Measurements from ENCODE around the gene AHCY. TPM values are rescaled to one million over a fixed set of nuclear protein-coding genes. Genes with fewer than 3 reads are reported as not detected.
"Not testable (repeated sequence)": the region's sequence is repeated elsewhere in the genome, so short reads cannot be mapped to it uniquely, and the experiment has no call there.

AHCY gene
- polyA plus RNA-seq, 1 donor from 2014 or later: 37.1 TPM

DNA sequence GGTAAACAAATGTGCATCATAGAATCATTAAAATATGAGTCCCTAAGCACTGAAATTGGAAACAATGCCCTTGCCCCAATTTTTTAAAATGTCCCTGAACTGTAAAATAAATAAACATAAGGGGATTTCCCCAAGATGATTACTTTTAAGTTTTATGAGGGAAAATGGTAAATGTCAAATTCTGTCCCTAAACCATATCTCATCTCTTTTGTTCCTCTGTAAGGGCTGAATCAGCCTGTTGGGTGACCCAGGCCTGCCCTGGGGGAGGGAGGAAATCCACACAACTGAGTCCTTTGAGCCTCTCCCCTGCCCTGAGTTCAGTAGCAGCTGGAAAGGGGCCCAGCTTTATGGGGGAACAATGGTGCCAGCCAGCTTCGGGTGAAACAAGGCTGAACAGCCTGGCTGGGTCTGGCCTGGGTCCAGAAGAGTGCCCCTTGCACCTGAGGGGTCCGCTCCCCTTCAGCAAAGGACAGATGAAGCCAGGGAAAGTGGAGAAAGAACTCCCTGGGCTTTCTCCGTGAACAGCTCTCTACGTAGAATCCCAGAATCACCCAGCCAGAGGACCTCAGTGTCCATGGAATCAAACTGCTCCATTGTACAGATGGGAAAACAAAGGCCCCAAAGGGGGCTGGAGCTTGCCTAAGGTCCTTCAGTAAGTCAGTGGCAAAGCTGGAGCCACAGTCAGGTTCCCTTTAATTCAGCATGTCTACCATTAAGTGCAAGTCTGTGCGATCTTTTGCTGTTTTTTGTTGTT lies 31.7 kb upstream of the AHCY start:
- Histone ChIP-seq H3K9me3 (ENCODE audit: low read length) (no peaks in the 10 kb centered on the region), H3K9me2 (ENCODE audit: insufficient read depth, low read length) (no peaks in the 10 kb centered on the region), H4K20me1 (ENCODE audit: insufficient read depth) (no peaks in the 10 kb centered on the region), H2AFZ (ENCODE audit: low read depth, low read length) (no peak overlapping the region), H3K79me2 (replicated peaks; ENCODE audit: insufficient read depth, low read length) (no peaks in the 10 kb centered on the region), H3K9ac (ENCODE audit: low read length) (no peak overlapping the region), H3K27me3 (ENCODE audit: insufficient read depth, low read depth, low read length) (no peaks in the 10 kb centered on the region), H3K36me3 (ENCODE audit: insufficient read depth, low read length) (no peaks in the 10 kb centered on the region), H3K27ac (ENCODE audit: low read length) (no peak overlapping the region), H3K4me3 (ENCODE audit: low read length) (no peak overlapping the region), H3K4me2 (ENCODE audit: low read length) (no peak overlapping the region), H3F3A (ENCODE audit: insufficient read depth, low read length, poor library complexity, severe bottlenecking) (no peaks in the 10 kb centered on the region)
- TF ChIP-seq, protein P1, sequence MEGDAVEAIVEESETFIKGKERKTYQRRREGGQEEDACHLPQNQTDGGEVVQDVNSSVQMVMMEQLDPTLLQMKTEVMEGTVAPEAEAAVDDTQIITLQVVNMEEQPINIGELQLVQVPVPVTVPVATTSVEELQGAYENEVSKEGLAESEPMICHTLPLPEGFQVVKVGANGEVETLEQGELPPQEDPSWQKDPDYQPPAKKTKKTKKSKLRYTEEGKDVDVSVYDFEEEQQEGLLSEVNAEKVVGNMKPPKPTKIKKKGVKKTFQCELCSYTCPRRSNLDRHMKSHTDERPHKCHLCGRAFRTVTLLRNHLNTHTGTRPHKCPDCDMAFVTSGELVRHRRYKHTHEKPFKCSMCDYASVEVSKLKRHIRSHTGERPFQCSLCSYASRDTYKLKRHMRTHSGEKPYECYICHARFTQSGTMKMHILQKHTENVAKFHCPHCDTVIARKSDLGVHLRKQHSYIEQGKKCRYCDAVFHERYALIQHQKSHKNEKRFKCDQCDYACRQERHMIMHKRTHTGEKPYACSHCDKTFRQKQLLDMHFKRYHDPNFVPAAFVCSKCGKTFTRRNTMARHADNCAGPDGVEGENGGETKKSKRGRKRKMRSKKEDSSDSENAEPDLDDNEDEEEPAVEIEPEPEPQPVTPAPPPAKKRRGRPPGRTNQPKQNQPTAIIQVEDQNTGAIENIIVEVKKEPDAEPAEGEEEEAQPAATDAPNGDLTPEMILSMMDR (IDR thresholded peaks at IDR 0.05; ENCODE audit: poor library complexity, severe bottlenecking): no peak

- Histone ChIP-seq H4K20me1 (ENCODE audit: insufficient read depth) (no peaks in the 10 kb centered on the region), H3K27ac (ENCODE audit: low read length) (no peak overlapping the region), H3K9me2 (ENCODE audit: insufficient read depth, low read length) (no peaks in the 10 kb centered on the region), H3K4me2 (ENCODE audit: low read length) (no peak overlapping the region), H2AFZ (ENCODE audit: low read depth, low read length) (no peak overlapping the region), H3K4me3 (ENCODE audit: low read length) (no peak overlapping the region), H3K9me3 (ENCODE audit: low read length) (no peaks in the 10 kb centered on the region), H3F3A (ENCODE audit: insufficient read depth, low read length, poor library complexity, severe bottlenecking) (no peaks in the 10 kb centered on the region), H3K9ac (ENCODE audit: low read length) (no peak overlapping the region), H3K27me3 (ENCODE audit: insufficient read depth, low read depth, low read length) (no peaks in the 10 kb centered on the region), H3K79me2 (replicated peaks; ENCODE audit: insufficient read depth, low read length) (no peaks in the 10 kb centered on the region), H3K36me3 (ENCODE audit: insufficient read depth, low read length) (no peaks in the 10 kb centered on the region)
- TF ChIP-seq EP300 (conservative IDR thresholded peaks at IDR 0.05; ENCODE audit: poor library complexity, severe bottlenecking): no peak
These were observed 30.6 kb upstream of the AHCY start for GRCh38 chr20:34333786-34334185.

- Histone ChIP-seq H3K79me2 (replicated peaks; ENCODE audit: insufficient read depth, low read length) (no peaks in the 10 kb centered on the region), H3F3A (ENCODE audit: insufficient read depth, low read length, poor library complexity, severe bottlenecking) (no peaks in the 10 kb centered on the region), H2AFZ (ENCODE audit: low read depth, low read length) (no peak overlapping the region), H3K9me2 (ENCODE audit: insufficient read depth, low read length) (no peaks in the 10 kb centered on the region), H3K4me2 (ENCODE audit: low read length) (no peak overlapping the region), H3K27me3 (ENCODE audit: insufficient read depth, low read depth, low read length) (no peaks in the 10 kb centered on the region), H3K27ac (ENCODE audit: low read length) (no peak overlapping the region), H4K20me1 (ENCODE audit: insufficient read depth) (no peaks in the 10 kb centered on the region), H3K36me3 (ENCODE audit: insufficient read depth, low read length) (no peaks in the 10 kb centered on the region), H3K9ac (ENCODE audit: low read length) (no peak overlapping the region), H3K9me3 (ENCODE audit: low read length) (no peaks in the 10 kb centered on the region), H3K4me3 (ENCODE audit: low read length) (no peak overlapping the region)
- TF ChIP-seq TAF1 (IDR thresholded peaks at IDR 0.05; ENCODE audit: low read depth) (no peak), POLR2AphosphoS5 (IDR thresholded peaks at IDR 0.05) (no peak), EP300 (conservative IDR thresholded peaks at IDR 0.05; ENCODE audit: poor library complexity, severe bottlenecking) (no peak)
These were observed 29.2 kb upstream of the AHCY start for GRCh38 chr20:34332262-34332920.

DNA sequence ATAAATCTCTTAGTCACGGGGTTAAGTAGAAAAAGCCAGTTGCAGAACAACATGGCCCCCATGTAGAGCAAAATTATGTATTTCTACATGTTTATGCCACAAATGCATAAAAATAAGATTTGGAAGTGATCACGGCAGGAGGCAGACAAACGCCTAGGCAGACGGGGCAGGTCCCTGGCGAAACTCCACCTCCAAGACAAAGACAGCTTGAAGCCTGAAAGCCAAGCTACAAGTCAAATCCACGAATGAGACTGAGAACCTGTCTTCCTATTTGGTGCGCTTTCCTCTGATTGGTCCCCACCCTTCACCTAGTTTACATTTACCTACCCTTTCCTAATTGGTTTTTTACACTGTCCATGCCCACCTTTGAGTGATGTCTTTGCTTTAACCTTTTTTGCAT lies 28.7 kb upstream of the AHCY start:
- no peaks in the 10 kb centered on the region for H3K79me2 ChIP-seq (replicated peaks; ENCODE audit: insufficient read depth, low read length)
- no peaks in the 10 kb centered on the region for H3K9me3 ChIP-seq (ENCODE audit: low read length)
- H2AFZ ChIP-seq (ENCODE audit: low read depth, low read length): no peak overlapping the region
- no peak overlapping the region for H3K27ac ChIP-seq (ENCODE audit: low read length)
- TF ChIP-seq TAF1 (IDR thresholded peaks at IDR 0.05; ENCODE audit: low read depth): no peak
- no peak overlapping the region for H3K4me3 ChIP-seq (ENCODE audit: low read length)
- H3K4me2 ChIP-seq (ENCODE audit: low read length): no peak overlapping the region
- no peaks in the 10 kb centered on the region for H3K36me3 ChIP-seq (ENCODE audit: insufficient read depth, low read length)
- H3F3A ChIP-seq (ENCODE audit: insufficient read depth, low read length, poor library complexity, severe bottlenecking): no peaks in the 10 kb centered on the region
- H3K9ac ChIP-seq (ENCODE audit: low read length): no peak overlapping the region
- no peaks in the 10 kb centered on the region for H3K9me2 ChIP-seq (ENCODE audit: insufficient read depth, low read length)
- H3K27me3 ChIP-seq (ENCODE audit: insufficient read depth, low read depth, low read length): no peaks in the 10 kb centered on the region
- H4K20me1 ChIP-seq (ENCODE audit: insufficient read depth): no peaks in the 10 kb centered on the region

- H3K36me3 ChIP-seq (ENCODE audit: insufficient read depth, low read length); H3F3A ChIP-seq (ENCODE audit: insufficient read depth, low read length, poor library complexity, severe bottlenecking); H3K79me2 ChIP-seq (replicated peaks; ENCODE audit: insufficient read depth, low read length); H4K20me1 ChIP-seq (ENCODE audit: insufficient read depth); H3K9ac ChIP-seq (ENCODE audit: low read length); H3K9me2 ChIP-seq (ENCODE audit: insufficient read depth, low read length); H3K27me3 ChIP-seq (ENCODE audit: insufficient read depth, low read depth, low read length); H3K4me3 ChIP-seq (ENCODE audit: low read length); H3K9me3 ChIP-seq (ENCODE audit: low read length); H3K27ac ChIP-seq (ENCODE audit: low read length); H2AFZ ChIP-seq (ENCODE audit: low read depth, low read length); H3K4me2 ChIP-seq (ENCODE audit: low read length): not testable (repeated sequence)
These were observed 27.8 kb upstream of the AHCY start for GRCh38 chr20:34330861-34331544.
